Progenitor cell of endocrine pancreas (in vitro differentiated cells): ENCODE measurements around the gene SLC25A26. TPM values are rescaled to one million over a fixed set of nuclear protein-coding genes. Genes with fewer than 3 reads are reported as not detected.

ENCODE experiments used
- DNase-seq: peaks from one replicate; pipeline ENCODE4 v3.0.0; 2021; ENCODE audit warnings: low spot score; ENCODE audit not compliant: unreplicated experiment
- H3K27ac Mint-ChIP-seq: 2 replicates; pipeline ENCODE4 v1.8.0; 2021; ENCODE audit warnings: mild to moderate bottlenecking, moderate library complexity, mixed read lengths
- H3K27me3 Mint-ChIP-seq: 2 replicates; pipeline ENCODE4 v1.8.0; 2021; ENCODE audit warnings: mixed read lengths
- H3K36me3 Mint-ChIP-seq: 2 replicates; pipeline ENCODE4 v1.8.0; 2022; ENCODE audit warnings: mixed read lengths; ENCODE audit not compliant: insufficient read depth
- H3K4me1 Mint-ChIP-seq: 2 replicates; pipeline ENCODE4 v1.8.0; 2021; ENCODE audit warnings: low read depth, mixed read lengths
- H3K4me3 Mint-ChIP-seq: 2 replicates; pipeline ENCODE4 v1.8.0; 2021; ENCODE audit warnings: low read depth, mild to moderate bottlenecking, moderate library complexity, mixed read lengths
- H3K9me3 Mint-ChIP-seq: 2 replicates; pipeline ENCODE4 v1.8.0; 2021; ENCODE audit warnings: low read depth, mixed read lengths
- CTCF ChIP-seq: fragments of 200-600 bp; sonication (generic); IDR thresholded peaks from one replicate; pipeline ENCODE4 v1.5.0; 2021; ENCODE audit warnings: antibody characterized with exemption, mild to moderate bottlenecking; ENCODE audit not compliant: unreplicated experiment
- total RNA-seq: library from RNA; stranded (reverse); gene quantifications from 2 replicates; pipeline ENCODE4 v1.2.1, GENCODE V29; 2021

The SLC25A26 gene
- total RNA-seq, 1 donor from 2014 or later: 18.9 TPM

GRCh38 chr3:66266551-66266950 is 45.8 kb downstream of the SLC25A26 start:
- Mint-ChIP-seq H3K27ac (no peak overlapping the region), H3K9me3 (no peaks in the 10 kb centered on the region), H3K27me3 (no peaks in the 10 kb centered on the region), H3K36me3 (peaks cover 10% of the 10 kb centered on the region), H3K4me1 (peaks cover 3% of the 10 kb centered on the region), H3K4me3 (no peak overlapping the region)
- TF ChIP-seq CTCF: no peak
- DNase-seq: no peak

- Mint-ChIP-seq H3K36me3 (peaks cover 10% of the 10 kb centered on the region), H3K4me1 (peaks cover 3% of the 10 kb centered on the region), H3K27ac (no peak overlapping the region), H3K27me3 (no peaks in the 10 kb centered on the region), H3K9me3 (no peaks in the 10 kb centered on the region), H3K4me3 (no peak overlapping the region)
- no peak for TF ChIP-seq CTCF
- DNase-seq: no peak
Measured at GRCh38 chr3:66267031-66267430, 46.2 kb downstream of the SLC25A26 start.

- DNase-seq: no peak
- no peaks in the 10 kb centered on the region for H3K9me3 Mint-ChIP-seq
- no peak overlapping the region for H3K4me3 Mint-ChIP-seq
- no peaks in the 10 kb centered on the region for H3K27me3 Mint-ChIP-seq
- H3K27ac Mint-ChIP-seq: no peak overlapping the region
- peaks cover 3% of the 10 kb centered on the region for H3K4me1 Mint-ChIP-seq
- H3K36me3 Mint-ChIP-seq: peaks cover 10% of the 10 kb centered on the region
- no peak for TF ChIP-seq CTCF
Measured at GRCh38 chr3:66267906-66268305, 47.1 kb downstream of the SLC25A26 start.

GRCh38 chr3:66268864-66269263 is 48.1 kb downstream of the SLC25A26 start:
- no peak for TF ChIP-seq CTCF
- no peak overlapping the region for H3K4me3 Mint-ChIP-seq
- no peaks in the 10 kb centered on the region for H3K9me3 Mint-ChIP-seq
- peaks cover 12% of the 10 kb centered on the region for H3K36me3 Mint-ChIP-seq
- peaks cover 3% of the 10 kb centered on the region for H3K4me1 Mint-ChIP-seq
- DNase-seq: no peak
- no peak overlapping the region for H3K27ac Mint-ChIP-seq
- no peaks in the 10 kb centered on the region for H3K27me3 Mint-ChIP-seq

- TF ChIP-seq CTCF: no peak
Measured at GRCh38 chr3:66269411-66269810, 48.6 kb downstream of the SLC25A26 start.

More at GRCh38 chr3:66269411-66269810, 48.6 kb downstream of the SLC25A26 start:
- DNase-seq: no peak
- H3K27me3 Mint-ChIP-seq: no peaks in the 10 kb centered on the region
- H3K4me3 Mint-ChIP-seq: no peak overlapping the region
- no peak overlapping the region for H3K27ac Mint-ChIP-seq
- H3K4me1 Mint-ChIP-seq: peaks cover 3% of the 10 kb centered on the region
- H3K9me3 Mint-ChIP-seq: no peaks in the 10 kb centered on the region
- H3K36me3 Mint-ChIP-seq: peaks cover 12% of the 10 kb centered on the region
